ENCODE data around the gene DYNLT4.

DYNLT4 gene

DNA sequence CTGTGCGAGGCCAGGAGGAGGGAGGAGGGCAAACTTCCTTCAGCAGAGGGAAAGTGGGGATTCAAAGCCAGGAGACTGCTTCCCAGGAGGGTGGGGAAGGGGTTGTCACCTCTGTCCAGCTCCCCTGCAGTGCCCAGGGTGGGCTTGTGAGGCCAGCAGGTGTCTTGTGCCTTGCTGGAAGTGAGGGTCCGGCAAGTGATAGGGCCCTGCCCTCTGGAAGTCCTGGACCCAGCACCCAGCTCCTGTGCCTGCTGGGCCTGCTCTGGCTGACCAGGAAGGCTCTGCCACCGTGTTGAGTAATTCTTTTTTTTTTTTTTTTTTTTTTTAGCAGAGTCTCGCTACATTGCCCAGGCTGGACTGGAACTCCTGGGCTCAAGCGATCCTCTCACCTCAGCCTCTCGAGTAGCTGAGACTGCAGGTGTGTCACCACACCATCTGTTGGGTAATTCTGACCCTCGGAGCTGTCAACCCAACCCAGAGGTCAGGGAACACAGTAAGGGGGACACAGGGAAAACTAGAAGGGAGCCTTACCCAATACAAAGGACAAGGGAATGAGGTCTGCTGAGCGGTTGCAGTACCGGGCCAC is 20.2 kb downstream of the DYNLT4 start:
- Mint-ChIP-seq H3K36me3 (ENCODE audit: low read depth) (peaks cover 7% of the 10 kb centered on the region), H3K4me1 (peaks cover 51% of the 10 kb centered on the region), H3K4me3 (peak overlapping the region; percentile 71), H3K27me3 (ENCODE audit: low read depth, poor library complexity) (peaks cover 23% of the 10 kb centered on the region), H3K27ac (no peak overlapping the region), H3K9me3 (no peaks in the 10 kb centered on the region)
- no peak for TF ChIP-seq CTCF (IDR thresholded peaks at IDR 0.05)
- DNase-seq, result no peak

- Mint-ChIP-seq H3K9me3 (no peaks in the 10 kb centered on the region), H3K36me3 (ENCODE audit: low read depth) (peaks cover 13% of the 10 kb centered on the region), H3K27ac (no peak overlapping the region), H3K4me1 (peaks cover 45% of the 10 kb centered on the region), H3K27me3 (ENCODE audit: low read depth, poor library complexity) (peaks cover 23% of the 10 kb centered on the region), H3K4me3 (peak overlapping the region; percentile 71)
- peak; percentile 87 for DNase-seq
- TF ChIP-seq CTCF (IDR thresholded peaks at IDR 0.05), result peak; percentile 100
Observed at GRCh38 chr1:44786138-44786840, 20.9 kb downstream of the DYNLT4 start.

- peaks cover 38% of the 10 kb centered on the region for H3K4me1 Mint-ChIP-seq
- peak overlapping the region; percentile 71 for H3K4me3 Mint-ChIP-seq
- TF ChIP-seq CTCF (IDR thresholded peaks at IDR 0.05), result no peak
- H3K27ac Mint-ChIP-seq, result no peak overlapping the region
- H3K36me3 Mint-ChIP-seq (ENCODE audit: low read depth), result peaks cover 20% of the 10 kb centered on the region
- no peak for DNase-seq
- H3K9me3 Mint-ChIP-seq, result no peaks in the 10 kb centered on the region
- H3K27me3 Mint-ChIP-seq (ENCODE audit: low read depth, poor library complexity), result peaks cover 23% of the 10 kb centered on the region
Observed at GRCh38 chr1:44785501-44786137, 21.5 kb downstream of the DYNLT4 start.

DNA sequence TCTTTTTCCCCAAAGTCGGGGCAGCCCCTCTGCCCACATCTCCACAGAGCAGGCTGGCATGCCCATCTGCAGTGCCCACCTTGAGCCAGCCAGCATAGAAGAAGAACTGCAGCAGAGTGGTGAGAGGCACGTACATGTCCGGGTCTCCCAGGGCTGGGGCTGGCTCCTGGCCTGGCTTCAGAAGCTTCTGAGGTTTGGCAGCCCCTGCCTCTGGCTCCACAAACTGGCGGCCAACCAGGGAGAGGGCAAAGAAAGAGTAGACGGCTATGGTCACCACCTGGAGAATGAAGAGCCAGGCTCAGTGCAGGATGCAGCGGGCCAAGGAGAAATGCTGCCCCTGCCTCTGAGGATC is 22.1 kb downstream of the DYNLT4 start:
- H3K4me1 Mint-ChIP-seq, result peaks cover 37% of the 10 kb centered on the region
- peak overlapping the region; percentile 48 for H3K4me3 Mint-ChIP-seq
- no peak overlapping the region for H3K27ac Mint-ChIP-seq
- H3K9me3 Mint-ChIP-seq, result no peaks in the 10 kb centered on the region
- no peak for TF ChIP-seq CTCF (IDR thresholded peaks at IDR 0.05)
- no peak for DNase-seq
- H3K36me3 Mint-ChIP-seq (ENCODE audit: low read depth), result peaks cover 26% of the 10 kb centered on the region
- peaks cover 23% of the 10 kb centered on the region for H3K27me3 Mint-ChIP-seq (ENCODE audit: low read depth, poor library complexity)

DNA sequence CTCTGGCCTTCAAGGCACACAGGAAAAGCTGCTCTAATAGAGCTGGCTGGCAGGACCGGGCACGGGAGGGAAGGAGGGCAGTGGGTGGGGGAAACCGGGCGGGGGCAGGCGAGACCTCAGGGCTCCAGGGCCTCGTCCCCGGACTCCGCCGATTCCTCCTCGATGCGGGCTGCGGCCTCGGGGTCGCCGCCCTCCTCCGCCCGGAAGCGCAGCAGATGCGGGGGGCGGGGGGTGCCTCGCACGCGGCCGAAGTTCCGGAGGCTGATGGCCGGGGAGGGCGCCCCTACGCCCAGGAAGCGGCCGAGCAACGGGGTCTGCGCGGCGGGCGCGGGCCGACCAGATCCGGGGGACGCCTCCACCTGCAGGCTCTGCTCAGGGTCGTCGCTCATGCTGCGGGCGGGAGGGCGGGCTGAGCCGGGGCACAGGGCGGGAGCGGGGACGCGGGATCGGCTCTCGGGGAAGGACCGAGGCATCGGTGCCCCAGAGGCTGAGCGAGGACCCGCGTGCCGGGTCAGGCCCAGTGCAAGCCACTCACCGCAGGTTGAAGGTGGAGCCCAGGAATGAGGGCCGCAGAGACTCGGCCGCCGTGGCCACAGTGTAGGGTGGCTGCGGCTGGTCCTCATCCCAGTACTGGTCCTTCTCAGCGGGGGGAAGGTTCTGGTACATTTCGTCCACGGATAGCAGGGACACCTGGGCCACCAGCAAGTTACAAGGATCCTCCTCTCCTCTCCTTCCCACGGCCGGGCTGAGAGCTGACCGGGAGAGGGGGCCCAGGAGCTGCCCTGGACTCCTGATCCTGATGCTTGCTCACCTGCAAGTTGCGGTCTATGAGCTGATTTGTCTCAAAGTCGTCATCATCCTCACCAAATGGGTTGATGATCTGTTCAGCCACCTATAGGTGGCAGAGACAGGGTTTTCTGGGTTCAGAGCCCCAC is 22.8 kb downstream of the DYNLT4 start:
- Mint-ChIP-seq H3K36me3 (ENCODE audit: low read depth) (peaks cover 31% of the 10 kb centered on the region), H3K27ac (peak overlapping the region; percentile 17), H3K4me1 (peaks cover 31% of the 10 kb centered on the region), H3K27me3 (ENCODE audit: low read depth, poor library complexity) (peaks cover 22% of the 10 kb centered on the region), H3K9me3 (no peaks in the 10 kb centered on the region), H3K4me3 (peak overlapping the region; percentile 77)
- TF ChIP-seq CTCF (IDR thresholded peaks at IDR 0.05), result no peak
- DNase-seq, result peak; percentile 70
